HG03565 (cell line): ENCODE measurements around the gene DMKN.
"Not testable (repeated sequence)": the region's sequence is repeated elsewhere in the genome, so short reads cannot be mapped to it uniquely, and the experiment has no call there.

Source experiments
- ATAC-seq: cut with Tn5 transposase; IDR thresholded peaks from one replicate; pipeline ENCODE4 v1.9.1; 2021; ENCODE audit warnings: mild to moderate bottlenecking, moderate library complexity; ENCODE audit not compliant: unreplicated experiment

Gene DMKN

DNA sequence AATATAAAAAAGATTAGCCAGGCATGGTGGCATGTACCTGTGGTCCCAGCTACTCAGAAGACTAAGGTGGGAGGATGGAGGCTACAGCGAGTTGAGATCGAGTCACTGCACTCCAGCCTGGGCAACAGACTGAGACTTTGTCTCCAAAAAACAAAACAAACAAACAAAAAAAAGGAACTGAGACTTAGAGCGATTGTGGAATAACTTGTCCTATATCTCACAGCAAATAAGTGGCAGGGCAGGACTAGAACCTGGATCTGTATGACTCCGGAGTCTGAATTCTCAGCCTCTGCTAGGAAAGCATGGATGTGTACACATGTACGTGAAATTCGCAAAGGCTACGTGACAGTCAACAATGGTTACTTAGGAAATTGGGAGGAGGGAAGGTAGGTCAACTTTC lies 43.3 kb downstream of the DMKN start:
- ATAC-seq, result no peak

DNA sequence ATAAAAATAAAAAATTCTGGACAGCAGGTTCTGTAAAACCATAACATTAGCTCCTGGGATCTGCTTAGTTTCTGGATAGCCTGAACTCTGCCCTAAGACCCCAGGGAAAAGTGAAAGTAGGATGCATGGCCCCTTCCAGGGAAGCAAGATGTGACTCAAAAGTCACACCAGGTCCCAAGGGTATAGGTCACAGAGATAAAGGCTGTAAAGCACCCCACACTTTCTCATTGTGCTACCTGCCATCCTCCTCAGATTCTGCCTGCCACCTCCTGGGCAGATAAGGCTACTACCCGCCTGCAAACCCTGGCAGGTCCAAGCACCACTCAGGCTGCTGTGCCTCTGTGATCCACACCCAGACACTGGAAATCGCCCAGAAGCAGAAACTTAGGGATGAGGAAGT lies 44.8 kb downstream of the DMKN start:
- peak; percentile 69 for ATAC-seq

DNA sequence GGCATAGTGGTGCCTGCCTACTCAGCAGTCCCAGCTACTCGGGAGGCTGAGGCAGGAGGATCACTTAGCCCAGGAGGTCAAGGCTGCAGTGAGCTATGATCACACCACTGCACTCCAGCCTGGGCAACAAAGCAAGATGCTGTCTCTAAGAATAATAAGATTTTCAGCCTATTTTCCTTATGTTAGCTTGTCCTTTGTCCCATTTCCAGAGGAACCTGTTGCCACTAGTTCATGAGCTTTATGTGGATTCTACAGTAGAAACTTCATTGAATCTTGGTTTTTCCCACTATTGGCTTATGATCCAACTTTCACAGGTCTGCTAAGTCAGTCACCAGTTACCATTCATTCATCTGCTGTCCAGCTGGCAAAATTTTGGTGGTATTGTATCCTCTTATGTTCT lies 47.2 kb downstream of the DMKN start:
- no peak for ATAC-seq

DNA sequence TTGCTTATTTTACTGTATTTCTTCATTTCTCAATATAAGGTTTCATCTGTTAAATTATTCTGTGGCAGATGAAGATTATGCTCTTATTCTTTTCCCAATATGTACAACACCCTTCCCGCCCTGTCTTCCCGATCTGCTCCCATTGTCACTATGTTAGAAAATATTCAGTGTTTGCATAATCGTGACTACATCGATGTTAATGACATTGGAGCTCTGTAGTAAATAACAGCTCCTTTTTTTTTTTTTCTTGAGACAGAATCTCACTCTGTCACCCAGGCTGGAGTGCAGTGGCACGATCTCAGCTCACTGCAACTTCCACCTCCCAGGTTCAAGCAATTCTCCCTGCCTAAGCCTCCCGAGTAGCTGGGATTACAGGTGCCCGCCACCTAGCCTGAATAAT lies 50.5 kb downstream of the DMKN start:
- ATAC-seq, result not testable (repeated sequence)

DNA sequence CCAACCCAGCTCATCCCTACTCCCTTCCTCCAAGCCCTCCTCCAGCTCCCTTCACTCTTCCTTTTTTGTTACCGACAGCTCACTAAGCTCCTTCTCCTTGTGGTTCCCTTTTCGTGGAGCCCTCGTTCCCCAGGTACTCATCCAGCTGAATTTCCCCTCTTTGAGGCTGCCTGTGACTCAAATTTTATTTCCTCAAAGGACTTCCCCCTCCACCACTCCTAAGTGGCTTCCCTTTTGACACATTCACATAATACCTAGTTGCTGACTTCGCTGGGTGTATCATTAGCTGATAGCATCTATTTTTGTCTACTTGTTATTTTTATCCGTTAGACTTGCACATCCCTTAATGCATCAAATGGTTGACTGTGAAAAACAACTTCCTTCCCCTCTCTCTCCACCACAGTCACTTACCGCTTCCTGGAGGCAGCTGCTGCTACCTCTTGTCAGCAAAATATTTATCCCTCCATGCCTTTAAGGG lies 50.9 kb downstream of the DMKN start:
- peak; percentile 53 for ATAC-seq

DNA sequence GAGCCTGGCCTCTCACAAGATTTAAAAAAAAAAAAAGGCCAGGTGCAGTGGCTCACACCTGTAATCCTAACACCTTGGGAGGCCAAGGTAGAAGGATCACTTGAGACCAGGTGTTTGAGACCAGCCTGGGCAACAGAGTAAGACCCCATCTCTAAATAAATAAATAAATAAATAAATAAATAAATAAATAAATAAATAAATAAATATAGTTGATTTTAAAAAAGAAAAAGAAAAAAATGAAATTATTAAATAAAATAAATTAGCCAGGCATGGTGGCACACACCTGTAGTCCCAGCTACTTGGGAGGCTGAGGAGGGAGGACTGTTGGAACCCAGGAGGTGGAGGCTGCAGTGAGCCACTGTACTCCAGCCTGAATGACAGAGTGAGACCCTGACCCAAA lies 51.7 kb downstream of the DMKN start:
- ATAC-seq, result not testable (repeated sequence)

DNA sequence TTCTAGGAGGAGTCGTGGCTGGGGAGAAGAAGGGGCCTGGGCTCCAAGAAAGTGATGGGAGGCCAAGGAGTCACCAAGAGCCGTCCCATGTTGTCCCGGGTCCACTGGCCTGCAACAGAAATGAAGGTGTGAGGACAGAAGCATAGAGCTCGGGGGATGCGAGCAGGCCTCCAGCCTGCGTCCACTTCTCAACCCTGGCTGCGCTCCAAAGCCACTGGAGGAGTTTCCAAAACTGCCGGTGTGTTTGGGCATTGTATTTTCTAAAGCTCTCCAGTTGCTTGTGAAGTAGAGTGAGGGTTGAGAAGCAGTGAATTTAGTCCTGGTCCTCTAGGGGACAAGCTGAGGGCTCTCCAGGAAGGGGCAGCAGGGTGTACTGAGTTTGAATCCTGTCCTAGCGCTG lies 52.4 kb downstream of the DMKN start:
- no peak for ATAC-seq

DNA sequence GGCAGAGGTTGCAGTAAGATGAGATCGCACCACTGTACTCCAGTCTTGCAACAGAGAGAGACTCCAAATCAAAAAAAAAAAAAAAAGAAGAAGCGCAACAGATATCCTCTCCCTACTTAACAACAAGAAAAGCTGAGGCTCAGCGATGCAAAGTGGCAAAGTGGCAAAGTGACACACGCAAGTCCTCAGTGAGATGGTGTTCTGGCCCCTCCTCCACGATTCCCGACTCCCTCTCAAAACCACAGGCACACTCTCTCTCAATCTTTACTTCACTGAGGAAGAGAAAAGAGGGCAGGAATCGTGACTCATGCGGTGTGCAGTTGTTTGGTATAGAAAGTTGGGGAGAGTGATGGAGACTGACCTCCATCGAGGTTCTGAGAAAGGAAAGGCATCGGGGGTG lies 52.8 kb downstream of the DMKN start:
- ATAC-seq, result no peak

DNA sequence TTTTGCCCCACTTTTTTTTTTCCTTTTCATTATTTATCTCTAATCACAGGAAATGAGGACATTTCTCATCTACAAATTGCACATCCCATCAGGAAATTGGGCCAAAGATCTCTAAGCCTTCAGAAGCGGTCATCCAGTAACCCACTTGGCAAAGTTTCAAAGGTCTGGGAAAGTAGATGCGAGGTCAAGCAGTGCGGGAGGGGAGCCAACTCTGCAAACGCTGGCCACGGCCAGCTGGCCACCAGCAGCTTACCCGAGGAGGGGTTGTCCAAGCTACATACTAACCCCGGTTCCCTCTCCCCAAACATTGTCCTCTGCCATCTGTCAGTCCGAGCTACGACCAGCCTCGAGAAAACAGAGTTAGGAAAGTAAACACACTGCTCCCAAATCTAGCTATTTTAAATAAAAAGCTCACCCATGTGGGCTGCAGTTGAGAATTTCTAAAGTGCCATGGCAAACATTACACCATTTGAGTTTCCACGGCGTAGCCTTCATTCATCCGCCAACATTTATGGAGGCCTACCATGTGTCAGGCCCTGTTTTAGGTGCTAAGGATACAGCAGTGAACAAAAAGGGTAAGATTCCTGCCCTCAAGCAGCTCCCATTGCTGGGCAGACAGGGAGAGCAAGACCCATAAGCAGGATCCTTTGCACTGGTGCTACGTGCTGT lies 53.9 kb downstream of the DMKN start:
- ATAC-seq, result no peak

DNA sequence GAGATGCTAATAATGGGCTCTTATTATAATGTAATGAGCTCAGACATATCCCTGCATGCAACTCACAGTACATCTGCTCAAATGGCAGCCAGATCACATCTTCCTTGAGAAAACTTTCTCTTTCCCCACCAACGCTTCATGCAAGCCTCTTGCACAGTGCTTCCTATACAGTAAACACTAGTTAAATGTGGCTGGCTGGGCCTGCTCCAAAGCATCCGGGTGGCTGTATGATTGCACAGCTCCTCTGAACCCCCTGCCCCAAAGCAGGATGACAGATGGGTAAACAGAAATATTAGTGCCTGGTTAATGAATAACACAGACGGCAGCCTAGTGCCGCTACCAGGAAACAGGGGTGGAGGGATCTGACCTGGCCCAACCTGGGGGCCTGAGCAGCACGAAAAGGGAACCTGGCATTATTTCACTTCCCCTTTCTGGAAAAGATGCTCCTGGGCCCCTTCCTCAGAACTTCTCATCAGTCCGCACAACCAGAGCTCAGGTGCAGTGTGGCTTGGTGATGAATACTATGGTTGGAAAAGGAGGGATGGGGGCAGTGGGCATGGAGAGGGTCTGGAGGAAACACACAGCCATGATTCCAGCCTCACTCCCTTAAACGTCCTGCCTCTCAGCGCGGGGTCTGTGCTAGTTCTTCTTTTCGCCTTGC lies 54.6 kb downstream of the DMKN start:
- ATAC-seq, result no peak

DNA sequence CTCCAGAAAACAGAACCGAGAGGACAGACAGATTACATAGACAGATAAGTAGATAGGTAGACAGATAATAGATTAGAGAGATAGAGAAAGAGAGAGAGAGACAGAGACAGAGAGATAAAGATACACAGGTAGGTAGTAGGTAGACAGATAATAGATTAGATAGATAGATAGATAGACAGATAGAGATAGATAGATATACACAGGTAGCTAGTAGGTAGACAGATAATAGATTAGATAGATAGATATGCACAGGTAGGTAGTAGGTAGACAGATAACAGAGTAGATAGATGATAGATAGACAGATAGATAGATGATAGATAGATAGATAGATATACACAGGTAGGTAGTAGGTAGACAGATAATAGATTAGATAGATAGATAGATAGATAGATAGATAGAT lies 55.3 kb downstream of the DMKN start:
- ATAC-seq, result no peak

DNA sequence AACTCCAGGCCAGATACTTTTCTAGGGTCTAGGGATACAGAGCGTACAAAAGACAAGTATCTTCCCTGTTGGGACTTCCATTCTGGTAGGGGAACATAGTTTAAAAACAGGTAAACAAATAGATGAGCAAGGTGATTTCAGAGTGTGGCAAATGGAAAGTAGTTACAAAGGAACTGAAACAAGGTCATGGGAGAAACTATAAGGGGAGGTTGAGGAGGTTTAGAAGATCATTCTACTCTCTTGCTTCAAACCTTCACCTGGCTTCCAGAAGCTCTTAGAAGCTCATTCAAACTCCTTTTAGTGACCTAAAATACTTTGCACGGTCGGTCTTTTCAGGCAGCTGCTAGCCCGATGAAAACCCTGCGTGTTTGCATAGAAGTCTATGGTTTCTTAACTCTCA lies 56.3 kb downstream of the DMKN start:
- ATAC-seq, result no peak

DNA sequence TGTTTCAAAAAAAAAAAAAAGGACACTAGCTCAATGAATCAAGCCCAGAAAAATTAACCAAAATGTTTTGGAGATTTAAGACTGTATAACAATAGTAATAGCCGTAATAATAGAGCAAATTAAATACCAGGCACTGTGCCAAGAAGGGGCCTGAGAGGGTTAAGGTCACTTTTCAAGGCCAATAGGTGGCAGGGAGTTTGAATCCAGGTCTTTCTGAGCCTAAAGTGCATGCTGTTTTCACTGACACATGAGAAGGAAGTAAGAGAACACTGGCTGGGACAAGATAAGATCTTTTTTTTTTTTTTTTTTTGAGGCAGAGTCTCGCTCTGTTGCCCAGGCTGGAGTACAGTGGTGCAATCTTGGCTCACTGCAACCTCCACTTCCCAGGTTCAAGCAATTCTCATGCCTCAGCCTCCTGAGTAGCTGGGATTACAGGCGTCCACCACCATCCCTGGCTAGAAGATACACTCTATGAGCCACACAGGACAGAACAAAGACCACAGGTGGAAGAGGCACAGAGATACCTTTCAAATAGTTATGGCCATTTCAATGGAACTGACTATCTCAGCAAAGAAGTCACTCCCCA lies 57.7 kb downstream of the DMKN start:
- no peak for ATAC-seq

DNA sequence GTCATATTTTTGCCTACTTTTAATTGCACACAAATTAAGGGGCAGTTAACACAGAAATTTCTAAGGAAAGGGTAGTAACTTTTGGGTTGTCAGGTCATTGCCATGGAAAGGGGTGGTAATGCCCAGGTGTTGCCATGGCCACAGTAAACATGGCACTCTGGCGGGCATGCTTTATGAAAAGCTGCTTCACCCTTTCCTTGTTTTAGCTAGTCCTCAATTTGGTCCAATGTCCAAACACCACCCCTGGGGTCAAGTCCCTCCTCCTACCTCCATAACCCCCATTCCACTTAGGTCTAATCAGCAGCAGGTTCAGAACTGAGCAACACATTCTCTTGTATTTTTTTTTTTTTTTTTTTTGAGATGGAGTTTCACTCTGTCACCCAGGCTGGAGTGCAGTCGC lies 58.8 kb downstream of the DMKN start:
- no peak for ATAC-seq

DNA sequence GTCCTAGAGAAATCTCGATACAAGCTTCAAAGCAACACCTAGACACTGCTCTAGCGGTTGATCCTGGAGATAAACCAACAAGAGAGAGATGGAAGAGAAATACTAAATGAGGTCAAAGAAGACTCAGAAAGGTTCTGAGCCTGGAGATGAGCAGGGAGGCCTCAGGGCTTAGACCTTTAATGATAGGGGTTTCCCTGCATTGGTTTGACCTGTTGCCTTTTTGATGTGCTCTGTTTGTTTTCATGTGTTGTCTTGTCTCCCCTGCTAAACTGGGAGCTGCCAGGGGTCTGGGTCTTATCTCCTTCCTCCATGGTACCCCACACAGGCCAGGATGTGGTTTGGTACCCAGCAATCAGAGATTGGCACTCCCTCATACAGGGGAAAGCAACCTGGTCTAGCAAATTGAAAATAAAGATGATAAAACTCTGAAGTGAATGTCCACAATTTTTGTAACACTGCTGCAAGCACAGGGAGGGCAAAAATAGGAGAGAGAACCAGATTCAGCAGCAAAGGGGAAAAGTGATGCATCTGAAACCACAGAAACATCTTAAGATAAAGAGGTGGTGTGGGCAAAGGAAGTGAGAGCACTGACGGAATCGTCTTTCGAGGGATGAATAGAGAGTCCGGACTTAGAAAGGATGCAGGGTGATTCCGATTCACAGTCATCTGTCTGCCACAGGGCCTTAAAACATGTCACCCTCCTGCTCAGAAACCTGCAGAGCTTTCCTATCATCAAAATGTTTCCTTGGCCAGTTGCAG lies 61.9 kb downstream of the DMKN start:
- ATAC-seq, result no peak

DNA sequence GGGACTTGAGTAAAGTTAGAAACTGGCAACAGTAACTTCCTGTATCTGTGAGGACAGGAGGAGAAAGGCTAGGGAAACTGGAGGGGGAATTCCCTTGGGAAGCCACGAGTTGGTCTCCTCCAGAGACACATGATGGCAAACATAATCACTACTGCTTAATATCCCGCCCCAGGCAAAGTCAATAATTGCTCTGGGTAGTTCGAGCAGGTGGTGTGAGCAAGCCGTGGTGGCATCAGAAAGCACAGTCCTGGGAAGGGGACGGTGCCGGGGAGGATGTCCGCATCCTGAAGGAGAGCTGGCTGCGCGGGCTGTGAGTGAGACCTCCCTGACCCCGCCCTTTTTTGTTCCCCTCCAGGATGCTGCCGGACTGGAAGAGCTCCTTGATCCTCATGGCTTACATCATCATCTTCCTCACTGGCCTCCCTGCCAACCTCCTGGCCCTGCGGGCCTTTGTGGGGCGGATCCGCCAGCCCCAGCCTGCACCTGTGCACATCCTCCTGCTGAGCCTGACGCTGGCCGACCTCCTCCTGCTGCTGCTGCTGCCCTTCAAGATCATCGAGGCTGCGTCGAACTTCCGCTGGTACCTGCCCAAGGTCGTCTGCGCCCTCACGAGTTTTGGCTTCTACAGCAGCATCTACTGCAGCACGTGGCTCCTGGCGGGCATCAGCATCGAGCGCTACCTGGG lies 63.9 kb downstream of the DMKN start:
- no peak for ATAC-seq

DNA sequence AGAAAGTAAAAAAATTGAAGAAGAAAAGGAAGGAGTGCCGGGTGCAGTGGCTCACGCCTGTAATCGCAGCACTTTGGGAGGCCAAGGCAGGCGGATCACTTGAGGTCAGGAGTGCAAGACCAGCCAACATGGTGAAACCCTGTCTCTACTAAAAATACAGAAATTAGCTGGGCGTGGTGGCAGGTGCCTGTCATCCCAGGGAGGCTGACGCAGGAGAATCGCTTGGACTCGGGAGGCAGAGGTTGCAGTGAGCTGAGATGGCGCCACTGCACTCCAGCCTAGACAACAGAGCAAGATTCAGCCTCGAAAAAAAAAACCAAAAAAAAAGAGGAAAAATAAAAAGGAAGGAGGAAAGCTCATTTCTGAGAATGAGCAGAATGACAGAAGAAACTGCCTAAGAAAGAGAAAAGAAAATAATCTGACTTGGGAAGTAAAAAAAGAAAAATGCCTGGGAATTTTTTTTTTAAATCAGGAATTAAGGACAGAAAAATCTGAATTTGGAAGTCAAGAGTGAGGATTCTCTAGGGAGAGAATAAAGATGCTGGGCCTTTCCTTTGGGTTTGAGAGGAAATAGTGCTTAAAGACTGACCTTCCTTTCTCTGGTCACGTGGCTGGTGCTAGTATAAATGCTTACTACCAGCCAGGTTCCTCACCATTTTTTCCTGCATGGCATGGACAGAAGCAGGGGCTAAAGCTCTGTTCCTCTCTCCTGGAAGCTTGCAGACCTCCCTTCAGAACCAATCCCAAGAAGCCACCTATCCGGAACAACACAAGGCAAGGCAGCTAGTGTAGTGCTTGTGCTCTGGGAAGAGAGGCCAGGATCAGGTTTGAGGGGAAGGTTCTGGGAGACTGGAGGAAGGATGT lies 65.6 kb downstream of the DMKN start, which contains the start of gene FFAR2:
Gene FFAR2, plus strand, starts transcription at position 652 of the 864 bp plus-strand sequence. CDS start 1,458 bp downstream, outside the sequence.
- no peak for ATAC-seq
